ENCODE measurements around the gene PCYT1A. TPM values are rescaled to one million over a fixed set of nuclear protein-coding genes. Genes with fewer than 3 reads are reported as not detected.
A peak's percentile ranks its signal among the peaks of the same experiment; 100 is the strongest.

The PCYT1A gene
- total RNA-seq, 2 donors from 2014 or later, result 30.9 to 47.8 TPM

- Histone ChIP-seq H3K27ac (no peak overlapping the region), H3K27me3 (no peaks in the 10 kb centered on the region), H3K4me1 (peaks cover 14% of the 10 kb centered on the region), H3K4me3 (no peak overlapping the region), H3K9me3 (no peaks in the 10 kb centered on the region), H3K36me3 (replicated peaks in 1 of 2; ENCODE audit: insufficient read depth in 1 of 2, low read depth in 2 of 2) (no peaks in the 10 kb centered on the region)
- no peak for ATAC-seq
- WGBS, 2 donors, result 82 to 84% methylated on average over 7 of the region's 7 CpGs
- TF ChIP-seq POLR2A (IDR thresholded peaks at IDR 0.05), result no peak
- no peak for TF ChIP-seq CTCF (IDR thresholded peaks at IDR 0.05)
- intact Hi-C loops (cut with DNase I), result no loop called here
- no peak for DNase-seq
Observed at GRCh38 chr3:196220991-196221390, 66.5 kb downstream of the PCYT1A start.

GRCh38 chr3:196220587-196220986 lies 66.9 kb downstream of the PCYT1A start:
- no peak overlapping the region for H3K4me3 ChIP-seq
- TF ChIP-seq POLR2A (IDR thresholded peaks at IDR 0.05) (no peak), CTCF (IDR thresholded peaks at IDR 0.05) (no peak)
- intact Hi-C loops (cut with DNase I), result no loop called here
- no peaks in the 10 kb centered on the region for H3K9me3 ChIP-seq
- no peak for ATAC-seq
- H3K27me3 ChIP-seq, result no peaks in the 10 kb centered on the region
- no peak overlapping the region for H3K27ac ChIP-seq
- peak in 1 of 4 donors; percentile 64 for DNase-seq
- H3K4me1 ChIP-seq, result peaks cover 15% of the 10 kb centered on the region
- WGBS, 2 donors, result 81 to 95% methylated on average over 10 of the region's 10 CpGs
- H3K36me3 ChIP-seq (replicated peaks in 1 of 2; ENCODE audit: insufficient read depth in 1 of 2, low read depth in 2 of 2), result no peaks in the 10 kb centered on the region

- Histone ChIP-seq H3K4me3 (no peak overlapping the region), H3K36me3 (replicated peaks in 1 of 2; ENCODE audit: insufficient read depth in 1 of 2, low read depth in 2 of 2) (no peaks in the 10 kb centered on the region), H3K4me1 (peaks cover 15% of the 10 kb centered on the region), H3K27ac (no peak overlapping the region), H3K27me3 (no peaks in the 10 kb centered on the region), H3K9me3 (no peaks in the 10 kb centered on the region)
- 69 to 85% methylated on average over 16 to 18 of the region's 19 CpGs for WGBS, 2 donors
- DNase-seq (no peak), ATAC-seq (no peak)
- intact Hi-C loops (cut with DNase I), result no loop called here
- TF ChIP-seq POLR2A (IDR thresholded peaks at IDR 0.05) (no peak), CTCF (IDR thresholded peaks at IDR 0.05) (no peak)
Observed at GRCh38 chr3:196219970-196220311, 67.6 kb downstream of the PCYT1A start.

- Histone ChIP-seq H3K9me3 (no peaks in the 10 kb centered on the region), H3K4me1 (peaks cover 15% of the 10 kb centered on the region), H3K27ac (no peak overlapping the region), H3K4me3 (no peak overlapping the region), H3K36me3 (replicated peaks in 1 of 2; ENCODE audit: insufficient read depth in 1 of 2, low read depth in 2 of 2) (no peaks in the 10 kb centered on the region), H3K27me3 (no peaks in the 10 kb centered on the region)
- peak; percentile 27 for ATAC-seq
- TF ChIP-seq POLR2A (IDR thresholded peaks at IDR 0.05) (no peak), CTCF (IDR thresholded peaks at IDR 0.05) (no peak)
- WGBS, 2 donors, result 54 to 61% methylated on average over 18 to 19 of the region's 19 CpGs
- intact Hi-C loops (cut with DNase I), result no loop called here
- peak in 2 of 4 donors; percentile 36 to 66 for DNase-seq
Observed at GRCh38 chr3:196219194-196219969, 68.1 kb downstream of the PCYT1A start.

GRCh38 chr3:196218155-196218712 lies 69.3 kb downstream of the PCYT1A start:
- DNase-seq (no peak), ATAC-seq (no peak)
- Histone ChIP-seq H3K36me3 (replicated peaks in 1 of 2; ENCODE audit: insufficient read depth in 1 of 2, low read depth in 2 of 2) (no peaks in the 10 kb centered on the region), H3K27ac (no peak overlapping the region), H3K9me3 (no peaks in the 10 kb centered on the region), H3K27me3 (no peaks in the 10 kb centered on the region), H3K4me1 (peaks cover 13% of the 10 kb centered on the region), H3K4me3 (no peak overlapping the region)
- TF ChIP-seq CTCF (IDR thresholded peaks at IDR 0.05), result no peak
- WGBS, 2 donors, result 89 to 94% methylated on average over 10 to 13 of the region's 13 CpGs
- intact Hi-C loops (cut with DNase I), result no loop called here
